ENCODE measurements around the gene GRIN2A.

GRCh38 chr16:9904526-9904925 lies 277.7 kb downstream of the GRIN2A start:
- no peak for TF ChIP-seq CTCF (IDR thresholded peaks at IDR 0.05)
- TF ChIP-seq EZH2 (IDR thresholded peaks at IDR 0.05; ENCODE audit: borderline replicate concordance, insufficient read depth, low read depth, low read length, poor library complexity, severe bottlenecking) = no peak
